ENCODE measurements around the gene UBE3B.

DNA sequence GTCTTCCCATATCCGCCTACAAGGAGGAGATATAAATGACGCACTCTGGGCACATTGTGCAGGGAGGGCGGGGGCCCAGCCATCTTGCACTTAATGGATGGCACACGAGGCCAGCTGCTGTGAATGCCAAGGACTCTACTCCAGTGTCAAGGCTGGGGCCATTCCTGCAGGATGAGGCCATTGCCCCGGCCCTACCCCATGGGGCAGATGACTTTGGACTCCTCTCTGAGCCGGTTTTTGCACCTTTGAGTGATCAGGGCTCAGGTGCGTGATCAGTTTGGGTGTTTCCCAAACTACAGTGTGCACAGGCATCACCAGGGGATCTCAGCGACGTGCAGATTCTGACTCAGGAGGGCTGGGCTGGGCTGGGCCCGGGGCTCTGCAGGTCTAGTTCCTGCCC, 79.8 kb downstream of the UBE3B start:
- no peak for TF ChIP-seq CTCF (conservative IDR thresholded peaks at IDR 0.05)
- no peak for TF ChIP-seq ZFX (IDR thresholded peaks at IDR 0.05)

All from C4-2B (cell line).